ENCODE measurements around the gene CIROP.

CIROP gene

GRCh38 chr14:23057757-23058653 is 46.8 kb downstream of the CIROP start:
- no peaks in the 10 kb centered on the region for H3K9me3 Mint-ChIP-seq
- peak; percentile 74 for ATAC-seq (replicated peaks)
- peak; percentile 83 to 87 (median 83) for DNase-seq
- H3K27me3 Mint-ChIP-seq: no peaks in the 10 kb centered on the region
- peak overlapping the region in 1 of 2 donors; percentile 73 for H3K27ac Mint-ChIP-seq
- peaks cover 54% of the 10 kb centered on the region for H3K36me3 Mint-ChIP-seq (ENCODE audit: insufficient read depth)
- peak overlapping the region; percentile 84 for H3K4me3 Mint-ChIP-seq
- H3K4me1 Mint-ChIP-seq (ENCODE audit: low read depth in 2 of 2): peaks cover 17 to 22% of the 10 kb centered on the region in 2 donors

GRCh38 chr14:23056956-23057756 is 47.6 kb downstream of the CIROP start, which contains the start of gene CDH24:
CDH24 (minus strand) TSS chr14:23057520; CDS start chr14:23055733, 1,787 bp downstream.
- peaks cover 17 to 22% of the 10 kb centered on the region in 2 donors for H3K4me1 Mint-ChIP-seq (ENCODE audit: low read depth in 2 of 2)
- peak within 1 kb of the TSS; percentile 58 to 73 for H3K27ac Mint-ChIP-seq
- ATAC-seq (replicated peaks): peak; percentile 77
- H3K36me3 Mint-ChIP-seq (ENCODE audit: insufficient read depth): peaks cover 45% of the 10 kb centered on the region
- H3K4me3 Mint-ChIP-seq: peak within 1 kb of the TSS; percentile 84
- peak; percentile 57 to 67 (median 61) for DNase-seq
- no peaks in the 10 kb centered on the region for H3K27me3 Mint-ChIP-seq
- no peaks in the 10 kb centered on the region for H3K9me3 Mint-ChIP-seq

DNA sequence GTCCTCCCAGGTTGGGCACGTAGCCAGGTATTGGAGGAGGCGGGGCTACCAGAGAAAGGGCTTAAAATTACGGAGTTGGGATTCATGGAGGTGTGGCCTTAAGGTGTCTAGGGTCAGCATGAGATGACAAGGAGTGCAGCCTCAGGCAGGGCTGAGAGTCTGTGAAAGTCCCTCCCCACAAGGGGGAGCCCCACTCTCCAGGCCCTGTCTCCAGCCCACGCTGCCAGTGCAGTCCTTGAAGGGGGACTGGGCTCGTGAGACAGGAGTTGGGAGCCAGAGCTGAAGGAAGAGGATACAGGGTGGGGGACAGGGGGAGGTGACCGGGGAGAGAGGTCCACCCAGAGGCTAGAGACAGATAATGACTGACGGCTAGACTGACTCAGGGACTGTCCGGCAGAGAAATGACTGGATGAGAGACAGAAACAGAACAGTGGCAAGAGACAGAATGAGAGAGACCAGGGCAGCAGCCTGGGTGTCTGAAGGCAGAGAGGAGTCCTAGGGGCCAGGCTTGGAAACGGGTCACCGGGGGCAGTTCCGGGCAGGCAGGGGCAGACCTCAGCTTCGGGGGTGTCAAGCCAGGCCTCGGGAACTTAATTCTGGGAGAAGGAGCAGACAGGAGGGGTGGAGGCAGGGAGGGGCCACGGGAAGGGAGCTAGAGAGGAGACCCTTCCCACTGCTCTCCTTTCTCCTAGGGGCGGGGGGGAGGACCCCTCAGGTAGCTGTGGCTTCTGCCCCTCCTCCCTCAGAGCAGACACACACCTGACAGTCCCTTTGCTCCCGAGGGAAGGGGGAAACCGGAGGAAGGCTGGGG is 48.4 kb downstream of the CIROP start:
- peak; percentile 61 to 69 (median 64) for DNase-seq
- H3K27me3 Mint-ChIP-seq: no peaks in the 10 kb centered on the region
- peaks cover 39% of the 10 kb centered on the region for H3K36me3 Mint-ChIP-seq (ENCODE audit: insufficient read depth)
- no peaks in the 10 kb centered on the region for H3K9me3 Mint-ChIP-seq
- peak; percentile 67 for ATAC-seq (replicated peaks)
- H3K4me3 Mint-ChIP-seq: peak overlapping the region; percentile 84
- peak overlapping the region; percentile 25 to 58 for H3K27ac Mint-ChIP-seq
- peaks cover 17 to 22% of the 10 kb centered on the region in 2 donors for H3K4me1 Mint-ChIP-seq (ENCODE audit: low read depth in 2 of 2)

DNA sequence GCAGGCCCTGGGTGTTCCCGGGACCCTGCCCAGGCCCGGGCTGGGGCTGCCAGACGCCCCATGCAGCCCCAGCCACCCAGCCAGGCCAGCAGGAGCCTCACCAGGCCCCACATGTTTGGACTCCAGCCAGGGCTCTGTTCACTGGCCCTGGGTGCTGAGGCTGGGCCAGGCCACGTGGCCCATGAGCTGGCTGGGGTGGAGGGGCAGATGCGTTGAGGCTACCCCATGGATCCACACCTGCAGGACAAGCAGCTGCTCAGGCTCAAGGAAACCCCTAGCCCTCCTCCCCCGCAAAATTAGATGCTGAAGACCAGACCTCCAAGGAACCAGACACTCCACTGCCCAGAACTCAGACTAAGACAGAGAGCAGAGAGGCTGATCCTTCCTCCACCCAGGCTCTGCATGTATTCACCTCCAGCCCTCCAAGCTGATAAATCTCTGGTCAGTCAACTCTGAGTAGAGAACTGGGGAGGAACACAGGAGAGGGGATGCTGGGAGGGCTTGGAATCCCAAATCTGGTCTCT is 49.1 kb downstream of the CIROP start:
- DNase-seq (no peak), ATAC-seq (replicated peaks) (no peak)
- peak overlapping the region; percentile 25 to 58 for H3K27ac Mint-ChIP-seq
- H3K9me3 Mint-ChIP-seq: no peaks in the 10 kb centered on the region
- peaks cover 32% of the 10 kb centered on the region for H3K36me3 Mint-ChIP-seq (ENCODE audit: insufficient read depth)
- H3K4me1 Mint-ChIP-seq (ENCODE audit: low read depth in 2 of 2): peaks cover 17 to 22% of the 10 kb centered on the region in 2 donors
- H3K27me3 Mint-ChIP-seq: no peaks in the 10 kb centered on the region
- peak overlapping the region; percentile 84 for H3K4me3 Mint-ChIP-seq

DNA sequence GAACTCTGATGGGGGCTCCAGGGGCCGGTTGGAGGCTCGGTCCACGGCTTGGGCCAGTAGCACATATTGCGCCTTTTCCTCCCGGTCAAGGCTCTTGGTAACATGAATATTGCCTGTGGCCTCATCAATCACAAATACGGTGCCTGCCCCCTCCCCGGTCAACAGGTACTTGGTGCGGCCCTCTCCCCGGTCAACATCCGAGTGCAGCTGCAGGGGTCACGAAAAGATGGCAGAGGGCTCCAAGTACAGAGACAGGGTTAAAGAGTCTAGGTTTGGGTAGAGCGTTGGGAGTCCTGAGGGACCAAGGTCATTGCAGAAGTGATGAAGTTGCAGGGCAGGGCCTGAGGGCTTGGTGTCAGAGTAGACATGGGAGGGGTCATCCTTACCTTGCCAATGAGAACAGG is 49.6 kb downstream of the CIROP start:
- no peaks in the 10 kb centered on the region for H3K9me3 Mint-ChIP-seq
- no peak overlapping the region for H3K4me3 Mint-ChIP-seq

GRCh38 chr14:23054000-23054811 is 50.6 kb downstream of the CIROP start:
- no peaks in the 10 kb centered on the region for H3K27me3 Mint-ChIP-seq
- H3K36me3 Mint-ChIP-seq (ENCODE audit: insufficient read depth): peaks cover 17% of the 10 kb centered on the region
- H3K27ac Mint-ChIP-seq: no peak overlapping the region
- ATAC-seq (replicated peaks) (no peak), DNase-seq (no peak)
- H3K9me3 Mint-ChIP-seq: no peaks in the 10 kb centered on the region
- H3K4me1 Mint-ChIP-seq (ENCODE audit: low read depth in 2 of 2): peaks cover 17 to 22% of the 10 kb centered on the region in 2 donors
- H3K4me3 Mint-ChIP-seq: no peak overlapping the region

More for the DNA sequence above, 49.6 kb downstream of the CIROP start:
- H3K27ac Mint-ChIP-seq: peak overlapping the region in 1 of 2 donors; percentile 41
- H3K27me3 Mint-ChIP-seq: no peaks in the 10 kb centered on the region
- DNase-seq (no peak), ATAC-seq (replicated peaks) (no peak)
- H3K36me3 Mint-ChIP-seq (ENCODE audit: insufficient read depth): peaks cover 27% of the 10 kb centered on the region
- peaks cover 17 to 22% of the 10 kb centered on the region in 2 donors for H3K4me1 Mint-ChIP-seq (ENCODE audit: low read depth in 2 of 2)

- no peak overlapping the region for H3K4me3 Mint-ChIP-seq
- no peak for DNase-seq
- H3K36me3 Mint-ChIP-seq (ENCODE audit: insufficient read depth): peaks cover 10% of the 10 kb centered on the region
- no peaks in the 10 kb centered on the region for H3K9me3 Mint-ChIP-seq
- H3K4me1 Mint-ChIP-seq (ENCODE audit: low read depth in 2 of 2): peaks cover 17 to 22% of the 10 kb centered on the region in 2 donors
- H3K27ac Mint-ChIP-seq: no peak overlapping the region
- H3K27me3 Mint-ChIP-seq: no peaks in the 10 kb centered on the region
- no peak for ATAC-seq (replicated peaks)
Observed at GRCh38 chr14:23053426-23053825, 51.4 kb downstream of the CIROP start.

DNA sequence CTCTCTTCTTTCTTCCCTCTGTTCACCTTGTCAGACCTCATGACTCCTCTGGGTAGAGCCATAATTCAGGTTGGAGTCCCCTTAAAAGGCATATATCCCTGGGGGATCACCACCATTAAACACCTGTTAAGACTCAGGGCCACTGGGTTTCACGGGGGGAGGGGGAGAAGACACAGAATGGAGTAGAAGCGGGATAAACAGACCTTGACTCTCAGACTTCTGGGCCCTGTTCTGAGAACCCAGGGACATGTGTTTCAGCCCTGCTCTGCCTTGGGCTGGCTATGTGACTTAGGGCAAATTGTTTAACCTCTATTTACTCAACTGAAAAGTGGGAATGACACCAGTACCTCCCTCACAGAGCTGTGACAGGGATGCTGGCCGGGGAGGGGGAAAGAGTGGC is 52.1 kb downstream of the CIROP start:
- H3K27me3 Mint-ChIP-seq: no peaks in the 10 kb centered on the region

DNA sequence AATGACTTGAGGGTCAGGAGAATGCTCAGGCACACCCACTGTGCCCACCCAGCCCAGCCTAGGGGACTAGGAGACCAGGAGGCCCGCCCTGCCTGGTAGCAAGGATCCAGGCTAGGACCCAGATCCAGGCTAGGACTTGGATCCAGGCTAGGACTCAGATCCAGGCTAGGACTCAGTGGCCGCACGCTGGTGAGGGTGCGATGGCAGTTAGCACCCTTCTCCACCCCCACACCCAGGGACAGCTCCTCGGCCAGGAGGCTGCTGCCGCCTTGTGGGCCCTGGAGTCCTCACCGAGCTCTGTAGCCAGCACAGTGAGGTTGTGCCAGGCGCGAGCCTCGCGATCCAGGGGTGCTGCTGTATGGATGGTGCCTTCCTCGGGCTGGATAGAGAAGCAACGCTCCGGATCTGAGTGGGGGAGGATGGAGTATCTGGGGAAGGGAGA is 52.6 kb downstream of the CIROP start:
- no peak overlapping the region for H3K27ac Mint-ChIP-seq
- peaks cover 11 to 19% of the 10 kb centered on the region in 2 donors for H3K4me1 Mint-ChIP-seq (ENCODE audit: low read depth in 2 of 2)
- no peaks in the 10 kb centered on the region for H3K27me3 Mint-ChIP-seq
- no peaks in the 10 kb centered on the region for H3K9me3 Mint-ChIP-seq
- H3K36me3 Mint-ChIP-seq (ENCODE audit: insufficient read depth): peaks cover 2% of the 10 kb centered on the region
- no peak overlapping the region for H3K4me3 Mint-ChIP-seq
- ATAC-seq (replicated peaks) (no peak), DNase-seq (no peak)

More for the DNA sequence above, 52.1 kb downstream of the CIROP start:
- no peak for DNase-seq
- H3K9me3 Mint-ChIP-seq: no peaks in the 10 kb centered on the region
- H3K36me3 Mint-ChIP-seq (ENCODE audit: insufficient read depth): peaks cover 2% of the 10 kb centered on the region
- no peak overlapping the region for H3K27ac Mint-ChIP-seq
- H3K4me3 Mint-ChIP-seq: no peak overlapping the region
- ATAC-seq (replicated peaks): no peak
- peaks cover 11 to 19% of the 10 kb centered on the region in 2 donors for H3K4me1 Mint-ChIP-seq (ENCODE audit: low read depth in 2 of 2)

GRCh38 chr14:23051141-23052057 is 53.4 kb downstream of the CIROP start:
- Mint-ChIP-seq H3K36me3 (ENCODE audit: insufficient read depth) (no peaks in the 10 kb centered on the region), H3K4me3 (no peak overlapping the region), H3K4me1 (ENCODE audit: low read depth in 2 of 2) (peaks cover 5 to 12% of the 10 kb centered on the region in 2 donors), H3K27ac (no peak overlapping the region), H3K27me3 (no peaks in the 10 kb centered on the region), H3K9me3 (no peaks in the 10 kb centered on the region)
- DNase-seq (no peak), ATAC-seq (replicated peaks) (no peak)

Data from effector memory CD8-positive, alpha-beta T cell (primary cell).